Neural progenitor cell (in vitro differentiated cells): ENCODE results near the gene ADAM11. TPM values are rescaled to one million over a fixed set of nuclear protein-coding genes. Genes with fewer than 3 reads are reported as not detected.

ENCODE experiments used
- DNase-seq: peaks from one replicate; pipeline ENCODE4 v3.0.0-alpha.2; 2016; ENCODE audit warnings: low spot score
- H2AFZ ChIP-seq: fragments of 200-600 bp; sonication (generic); replicated peaks from 2 replicates; pipeline ENCODE4 v1.6.1; 2016; ENCODE audit warnings: antibody characterized with exemption
- H3F3A ChIP-seq: fragments of 200-600 bp; sonication (generic); 2 replicates; pipeline ENCODE4 v1.6.1; 2016; ENCODE audit warnings: antibody characterized with exemption, low read depth
- H3K27ac ChIP-seq: fragments of 200-600 bp; sonication (generic); 2 replicates; pipeline ENCODE4 v1.5.1; 2016; ENCODE audit warnings: mild to moderate bottlenecking
- H3K27me3 ChIP-seq: fragments of 200-600 bp; sonication (generic); 2 replicates; pipeline ENCODE4 v1.6.1; 2016; ENCODE audit warnings: mild to moderate bottlenecking, moderate library complexity
- H3K36me3 ChIP-seq: fragments of 200-600 bp; sonication (generic); 2 replicates; pipeline ENCODE4 v1.5.1; 2016
- H3K4me1 ChIP-seq: fragments of 200-600 bp; sonication (generic); 2 replicates; pipeline ENCODE4 v1.6.1; 2016; ENCODE audit warnings: mixed run types
- H3K4me2 ChIP-seq: fragments of 200-600 bp; sonication (generic); 2 replicates; pipeline ENCODE4 v1.6.1; 2016
- H3K4me3 ChIP-seq: fragments of 200-600 bp; sonication (generic); 2 replicates; pipeline ENCODE4 v1.5.1; 2016
- H3K79me2 ChIP-seq: fragments of 200-600 bp; sonication (generic); 2 replicates; pipeline ENCODE4 v1.6.1; 2016; ENCODE audit warnings: low read depth
- H3K9ac ChIP-seq: fragments of 200-600 bp; sonication (generic); 2 replicates; pipeline ENCODE4 v1.6.1; 2016
- H3K9me3 ChIP-seq: fragments of 200-600 bp; sonication (generic); 2 replicates; pipeline ENCODE4 v1.5.1; 2016; ENCODE audit warnings: low read depth
- H4K20me1 ChIP-seq: fragments of 200-600 bp; sonication (generic); 2 replicates; pipeline ENCODE4 v1.6.1; 2016; ENCODE audit warnings: low read depth
- H3K27ac Mint-ChIP-seq: 3 replicates; pipeline ENCODE4 v1.8.0; 2021; ENCODE audit warnings: mixed read lengths
- H3K27me3 Mint-ChIP-seq: 2 replicates; pipeline ENCODE4 v1.8.0; 2022; ENCODE audit warnings: low read depth, mild to moderate bottlenecking, inconsistent platforms, moderate library complexity, mixed read lengths; ENCODE audit not compliant: insufficient read depth
- H3K36me3 Mint-ChIP-seq: 3 replicates; pipeline ENCODE4 v1.8.0; 2021; ENCODE audit warnings: mixed read lengths
- H3K4me1 Mint-ChIP-seq: 3 replicates; pipeline ENCODE4 v1.8.0; 2021; ENCODE audit warnings: mixed read lengths
- H3K4me3 Mint-ChIP-seq: 3 replicates; pipeline ENCODE4 v1.8.0; 2021; ENCODE audit warnings: mild to moderate bottlenecking, moderate library complexity, mixed read lengths
- H3K9me3 Mint-ChIP-seq: 3 replicates; pipeline ENCODE4 v1.8.0; 2020; ENCODE audit warnings: mixed read lengths
- CTCF ChIP-seq: fragments of 200-600 bp; sonication (generic); IDR thresholded peaks from 2 replicates; pipeline ENCODE4 v1.5.1; 2017; ENCODE audit warnings: antibody characterized with exemption, mild to moderate bottlenecking
- EZH2 ChIP-seq: fragments of 200-600 bp; sonication (generic); IDR thresholded peaks from 2 replicates; pipeline ENCODE4 v1.6.1; 2017; ENCODE audit warnings: antibody characterized with exemption, mild to moderate bottlenecking, moderate library complexity
- EZH2phosphoT487 ChIP-seq: fragments of 200-600 bp; sonication (generic); IDR thresholded peaks from 2 replicates; pipeline ENCODE4 v1.6.1; 2017; ENCODE audit warnings: antibody characterized with exemption
- total RNA-seq: library from RNA; depleted of rRNA; stranded (reverse); fragments of >200 nt; gene quantifications from 2 replicates; pipeline ENCODE4 v1.2.3, GENCODE V29; 2015; ENCODE audit warnings: low replicate concordance

ADAM11 gene
- total RNA-seq, 1 donor from 2014 or later = 1.4 TPM

- Histone ChIP-seq H3F3A (peaks cover 11% of the 10 kb centered on the region), H3K79me2 (no peaks in the 10 kb centered on the region), H2AFZ (no peak overlapping the region), H3K4me1 (peaks cover 13% of the 10 kb centered on the region), H3K9ac (no peak overlapping the region), H3K9me3 (no peaks in the 10 kb centered on the region), H3K4me3 (no peak overlapping the region), H3K27me3 (no peaks in the 10 kb centered on the region), H4K20me1 (no peaks in the 10 kb centered on the region), H3K27ac (no peak overlapping the region), H3K36me3 (no peaks in the 10 kb centered on the region), H3K4me2 (no peak overlapping the region)
- H3K36me3 Mint-ChIP-seq = no peaks in the 10 kb centered on the region
- H3K4me1 Mint-ChIP-seq = peaks cover 13% of the 10 kb centered on the region
- H3K27ac Mint-ChIP-seq = no peak overlapping the region
- TF ChIP-seq CTCF (no peak), EZH2 (no peak), EZH2phosphoT487 (no peak)
- no peak for DNase-seq
- peaks cover 9% of the 10 kb centered on the region for H3K27me3 Mint-ChIP-seq
- H3K9me3 Mint-ChIP-seq = peaks cover 3% of the 10 kb centered on the region
- no peak overlapping the region for H3K4me3 Mint-ChIP-seq
These were observed 10.4 kb downstream of the ADAM11 start for GRCh38 chr17:44769230-44769629.

GRCh38 chr17:44769647-44770084 lies 10.9 kb downstream of the ADAM11 start:
- Histone ChIP-seq H3K27me3 (no peaks in the 10 kb centered on the region), H2AFZ (no peak overlapping the region), H3K4me2 (no peak overlapping the region), H3K4me1 (peaks cover 13% of the 10 kb centered on the region), H3K79me2 (no peaks in the 10 kb centered on the region), H3K36me3 (no peaks in the 10 kb centered on the region), H3K9me3 (no peaks in the 10 kb centered on the region), H3F3A (peaks cover 11% of the 10 kb centered on the region), H4K20me1 (no peaks in the 10 kb centered on the region), H3K27ac (no peak overlapping the region), H3K4me3 (no peak overlapping the region), H3K9ac (no peak overlapping the region)
- H3K36me3 Mint-ChIP-seq = no peaks in the 10 kb centered on the region
- peaks cover 9% of the 10 kb centered on the region for H3K27me3 Mint-ChIP-seq
- peaks cover 3% of the 10 kb centered on the region for H3K9me3 Mint-ChIP-seq
- no peak overlapping the region for H3K4me3 Mint-ChIP-seq
- H3K27ac Mint-ChIP-seq = no peak overlapping the region
- no peak for TF ChIP-seq CTCF
- DNase-seq = no peak
- peaks cover 13% of the 10 kb centered on the region for H3K4me1 Mint-ChIP-seq

- no peak overlapping the region for H3K4me3 ChIP-seq
- no peak overlapping the region for H3K4me2 ChIP-seq
- no peak for DNase-seq
- H3K4me3 Mint-ChIP-seq = no peak overlapping the region
- no peak overlapping the region for H2AFZ ChIP-seq
- no peaks in the 10 kb centered on the region for H3K36me3 Mint-ChIP-seq
- H3K79me2 ChIP-seq = no peaks in the 10 kb centered on the region
- H3K9me3 ChIP-seq = no peaks in the 10 kb centered on the region
- peaks cover 13% of the 10 kb centered on the region for H3K4me1 Mint-ChIP-seq
- no peak overlapping the region for H3K27ac ChIP-seq
- no peaks in the 10 kb centered on the region for H4K20me1 ChIP-seq
- no peak overlapping the region for H3K9ac ChIP-seq
- peaks cover 3% of the 10 kb centered on the region for H3K9me3 Mint-ChIP-seq
- H3K4me1 ChIP-seq = peaks cover 13% of the 10 kb centered on the region
- H3F3A ChIP-seq = peaks cover 14% of the 10 kb centered on the region
- H3K27ac Mint-ChIP-seq = no peak overlapping the region
- H3K27me3 ChIP-seq = no peaks in the 10 kb centered on the region
- peaks cover 9% of the 10 kb centered on the region for H3K27me3 Mint-ChIP-seq
- TF ChIP-seq EZH2 = no peak
- TF ChIP-seq EZH2phosphoT487 = no peak
- TF ChIP-seq CTCF = no peak
- no peaks in the 10 kb centered on the region for H3K36me3 ChIP-seq
These were observed 11.6 kb downstream of the ADAM11 start for GRCh38 chr17:44770166-44770925.
